Mucosa of stomach (tissue), 1 donor: ENCODE data around the gene MGARP.
"Not testable (repeated sequence)": the region's sequence is repeated elsewhere in the genome, so short reads cannot be mapped to it uniquely, and the experiment has no call there.

Experiments used
- H3K27me3 ChIP-seq: one replicate; pipeline ENCODE4 v1.7.0; 2013; ENCODE audit warnings: mild to moderate bottlenecking, low read length; ENCODE audit not compliant: control insufficient read depth, insufficient read depth
- H3K36me3 ChIP-seq: one replicate; pipeline ENCODE4 v1.7.0; 2013; ENCODE audit warnings: low read length; ENCODE audit not compliant: control insufficient read depth, insufficient read depth
- H3K4me1 ChIP-seq: one replicate; pipeline ENCODE4 v1.7.0; 2013; ENCODE audit warnings: mild to moderate bottlenecking, low read length; ENCODE audit not compliant: control insufficient read depth, insufficient read depth
- H3K4me3 ChIP-seq: one replicate; pipeline ENCODE4 v1.7.0; 2013; ENCODE audit warnings: low read length
- H3K9ac ChIP-seq: one replicate; pipeline ENCODE4 v1.7.0; 2013; ENCODE audit warnings: mild to moderate bottlenecking, low read length, moderate library complexity
- H3K9me3 ChIP-seq: one replicate; pipeline ENCODE4 v1.7.0; 2013; ENCODE audit warnings: mild to moderate bottlenecking, low read length, moderate library complexity; ENCODE audit not compliant: control insufficient read depth
- donor health status: Pancreatic carcinoma.

Gene MGARP

DNA sequence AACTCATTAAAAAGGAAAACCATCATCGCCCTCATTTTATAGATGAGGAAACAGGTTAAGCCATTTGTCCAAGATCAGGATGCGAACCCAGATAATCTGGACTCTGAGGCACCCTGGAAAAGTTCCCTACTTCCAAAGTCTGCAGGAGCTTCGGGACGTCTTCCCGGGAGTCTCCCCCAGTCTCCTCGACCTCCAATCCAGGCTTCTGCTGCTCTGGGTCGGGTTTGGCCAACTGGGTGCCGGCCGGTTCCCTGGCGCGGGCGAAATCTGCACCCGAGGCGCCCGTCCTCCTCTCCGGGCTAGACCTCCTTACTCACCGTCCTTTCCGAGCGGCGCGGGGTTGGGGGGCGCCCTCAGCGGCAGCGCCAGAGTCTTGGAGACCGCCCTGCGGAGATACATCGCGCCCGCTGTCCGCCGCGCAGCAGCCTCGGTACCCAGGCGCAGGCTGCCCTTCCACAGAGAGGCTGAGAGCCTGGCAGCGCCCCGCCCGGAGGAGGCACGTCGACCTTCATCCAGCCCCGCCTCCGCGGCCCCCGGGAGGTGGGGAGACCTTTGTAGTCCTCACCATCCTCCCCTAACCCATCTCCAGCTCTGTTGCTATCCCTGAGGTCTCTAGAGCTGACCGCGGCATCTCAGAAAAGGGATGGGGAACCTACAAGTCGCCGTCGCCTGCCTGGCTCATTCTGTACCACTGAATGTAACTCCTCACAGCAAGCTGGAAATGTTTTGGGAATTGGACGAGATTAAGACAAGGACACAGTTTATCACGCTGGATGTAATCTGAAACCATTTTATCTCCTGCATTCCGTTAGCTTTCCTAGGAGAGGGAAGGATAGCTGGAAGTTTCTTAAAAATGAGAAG lies at the start of gene MGARP:
MGARP (minus strand) TSS at position 466 of the 861 bp plus-strand sequence; CDS start at position 399, 67 bp downstream.
- Histone ChIP-seq H3K36me3 (no peaks in the 10 kb centered on the region), H3K4me3 (no peak within 1 kb of the TSS), H3K9me3 (no peaks in the 10 kb centered on the region), H3K9ac (no peak within 1 kb of the TSS), H3K27me3 (peaks cover 26% of the 10 kb centered on the region), H3K4me1 (peaks cover 8% of the 10 kb centered on the region)

DNA sequence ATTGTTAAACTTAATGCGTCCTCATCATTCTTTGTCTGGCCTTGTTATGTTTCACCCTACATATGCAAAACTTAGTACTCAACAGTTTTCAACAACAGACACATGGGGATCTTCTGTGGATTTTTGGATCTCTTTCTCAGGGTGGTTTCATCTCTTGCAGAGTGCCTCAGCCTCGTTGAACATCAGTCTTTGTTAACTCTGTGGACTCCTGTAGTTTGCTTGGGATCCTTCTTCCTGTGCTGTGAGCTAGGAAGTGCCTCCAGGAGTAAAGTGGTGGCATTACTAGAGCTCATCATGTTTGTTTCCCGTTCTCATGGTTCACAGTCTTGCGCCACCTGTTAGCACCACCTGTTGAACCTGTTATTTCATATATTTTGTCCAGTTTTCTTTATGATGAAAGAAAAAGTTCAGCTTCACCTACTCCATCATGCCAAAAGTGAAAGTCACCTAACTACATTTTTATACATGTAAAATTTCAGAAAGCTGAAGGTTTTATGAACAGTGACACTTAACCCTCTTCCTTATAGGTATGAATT lies 49.7 kb upstream of the MGARP start:
- Histone ChIP-seq H3K9me3 (no peaks in the 10 kb centered on the region), H3K4me1 (no peaks in the 10 kb centered on the region), H3K9ac (no peak overlapping the region)

DNA sequence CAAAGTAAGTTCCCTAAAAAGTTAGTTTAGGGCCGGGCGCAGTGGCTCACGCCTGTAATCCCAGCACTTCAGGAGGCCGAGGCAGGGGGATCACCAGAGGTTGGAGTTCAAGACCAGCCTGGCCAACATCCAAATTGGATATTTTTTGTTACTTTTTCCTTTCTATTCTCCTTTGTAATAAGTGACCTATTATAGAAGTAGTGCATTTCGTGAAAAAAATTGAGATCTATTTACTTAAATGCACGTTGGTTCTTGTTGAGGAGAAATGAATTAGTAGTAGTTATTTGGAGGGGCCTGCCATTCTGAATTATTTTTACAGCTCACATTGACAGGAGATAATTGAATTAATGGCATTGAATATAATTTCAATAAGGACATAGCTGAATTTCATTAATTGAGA lies 44.6 kb upstream of the MGARP start:
- Histone ChIP-seq H3K27me3 (no peaks in the 10 kb centered on the region), H3K9me3 (no peaks in the 10 kb centered on the region), H3K4me1 (no peaks in the 10 kb centered on the region), H3K36me3 (no peaks in the 10 kb centered on the region), H3K4me3 (no peak overlapping the region), H3K9ac (no peak overlapping the region)

More for the DNA sequence above, 49.7 kb upstream of the MGARP start:
- Histone ChIP-seq H3K27me3 (no peaks in the 10 kb centered on the region), H3K36me3 (no peaks in the 10 kb centered on the region), H3K4me3 (no peak overlapping the region)

DNA sequence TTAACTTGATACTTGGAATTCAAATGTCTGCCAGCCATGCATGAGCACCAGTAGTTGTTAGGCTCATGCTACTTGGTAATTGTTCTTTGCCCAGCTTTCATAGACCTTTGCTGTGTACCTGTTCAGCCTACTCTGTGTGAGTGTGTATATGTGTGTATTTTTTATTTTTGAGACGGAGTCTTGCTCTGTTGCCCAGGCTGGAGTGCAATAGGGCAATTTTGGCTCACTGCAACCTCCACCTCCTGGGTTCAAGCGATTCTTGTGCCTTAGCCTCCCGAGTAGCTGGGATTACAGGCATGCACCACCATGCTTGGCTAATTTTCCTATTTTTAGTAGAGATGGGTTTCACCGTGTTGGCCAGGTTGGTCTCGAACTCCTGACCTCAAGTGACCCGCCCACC lies 42.5 kb upstream of the MGARP start:
- not testable (repeated sequence) for H3K27me3 ChIP-seq, H3K36me3 ChIP-seq, H3K4me3 ChIP-seq, H3K4me1 ChIP-seq, H3K9me3 ChIP-seq, H3K9ac ChIP-seq

DNA sequence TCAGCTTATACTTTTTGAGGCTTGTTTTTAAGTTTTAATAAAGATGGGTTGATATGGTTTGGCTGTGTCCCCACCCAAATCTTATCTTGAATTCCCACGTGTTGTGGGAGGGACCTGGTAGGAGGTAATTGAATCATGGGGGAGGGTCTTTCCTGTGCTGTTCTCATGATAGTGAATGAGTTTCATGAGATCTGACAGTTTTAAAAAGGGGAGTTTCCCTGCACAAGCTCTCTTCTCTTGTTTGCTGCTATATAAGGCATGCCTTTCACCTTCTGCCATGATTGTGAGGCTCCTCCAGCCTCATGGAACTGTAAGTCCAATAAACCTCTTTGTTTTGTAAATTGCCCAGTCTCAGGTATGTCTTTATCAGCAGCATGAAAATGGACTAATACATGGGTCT lies 42.0 kb upstream of the MGARP start:
- H3K36me3 ChIP-seq, H3K9ac ChIP-seq, H3K4me3 ChIP-seq, H3K4me1 ChIP-seq, H3K9me3 ChIP-seq, H3K27me3 ChIP-seq: not testable (repeated sequence)

DNA sequence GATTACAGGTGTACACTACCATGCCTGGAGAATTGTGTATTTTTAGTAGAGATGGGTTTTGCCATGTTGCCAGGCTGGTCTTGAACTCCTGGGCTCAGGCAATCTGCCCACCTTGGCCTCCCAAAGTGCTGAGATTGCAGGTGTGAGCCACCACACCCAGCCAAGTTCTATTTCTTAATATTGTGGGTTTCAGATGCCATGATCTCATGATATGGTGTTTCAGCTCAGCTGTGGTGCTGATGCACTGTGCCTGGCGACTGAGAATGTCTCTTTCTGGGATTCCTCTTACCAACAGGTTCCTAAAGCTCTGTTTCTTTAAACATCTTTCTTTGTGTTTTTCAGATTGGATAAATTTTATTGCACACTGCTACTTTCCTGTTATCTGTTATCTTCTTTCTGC lies 39.5 kb upstream of the MGARP start:
- H3K4me1 ChIP-seq = no peaks in the 10 kb centered on the region
- H3K27me3 ChIP-seq = no peaks in the 10 kb centered on the region
- no peak overlapping the region for H3K9ac ChIP-seq
- H3K4me3 ChIP-seq = no peak overlapping the region
- H3K9me3 ChIP-seq = no peaks in the 10 kb centered on the region
- H3K36me3 ChIP-seq = no peaks in the 10 kb centered on the region

DNA sequence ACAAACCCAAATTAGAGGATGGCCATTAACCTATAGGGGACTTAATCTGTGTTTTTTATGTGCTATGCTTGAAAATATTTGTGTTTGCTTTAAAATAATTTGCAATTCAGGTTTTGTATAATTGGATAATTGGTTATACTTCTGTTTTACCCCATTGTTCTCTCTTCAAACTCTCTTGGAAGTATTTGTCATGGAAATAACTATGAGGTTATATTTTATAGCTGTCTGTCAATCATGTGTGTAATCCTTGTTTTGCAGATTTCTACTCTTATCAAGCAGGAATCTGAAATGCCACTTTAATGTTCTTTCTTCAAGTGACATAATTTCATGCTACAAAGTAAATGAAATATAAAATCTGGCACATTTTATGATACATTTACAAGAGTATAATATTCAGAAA lies 37.6 kb upstream of the MGARP start:
- H3K27me3 ChIP-seq = no peaks in the 10 kb centered on the region
- H3K9me3 ChIP-seq = no peaks in the 10 kb centered on the region
- H3K4me3 ChIP-seq = no peak overlapping the region
- H3K4me1 ChIP-seq = peaks cover 3% of the 10 kb centered on the region
- no peak overlapping the region for H3K9ac ChIP-seq
- H3K36me3 ChIP-seq = no peaks in the 10 kb centered on the region

DNA sequence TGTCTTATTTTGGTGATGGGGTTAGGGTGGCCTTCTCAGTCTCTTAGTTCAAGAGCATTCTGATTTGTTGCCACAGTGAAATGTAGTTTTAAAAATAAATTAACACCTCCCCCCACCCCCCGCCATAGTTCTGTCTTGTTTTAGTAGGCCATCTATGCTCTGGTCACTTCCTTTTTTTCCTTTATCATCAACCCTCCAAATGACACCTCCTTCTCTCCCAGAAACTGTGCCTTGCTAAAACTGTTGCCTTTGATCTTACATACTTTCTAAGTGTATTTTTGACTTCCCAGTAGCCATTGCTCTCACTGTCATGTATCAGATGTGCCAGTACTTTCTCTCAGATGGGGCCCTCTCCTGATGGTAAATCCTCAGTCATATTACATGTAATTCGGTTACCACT lies 36.7 kb upstream of the MGARP start:
- Histone ChIP-seq H3K36me3 (no peaks in the 10 kb centered on the region), H3K9ac (no peak overlapping the region), H3K9me3 (no peaks in the 10 kb centered on the region), H3K27me3 (no peaks in the 10 kb centered on the region), H3K4me1 (peaks cover 3% of the 10 kb centered on the region), H3K4me3 (no peak overlapping the region)

DNA sequence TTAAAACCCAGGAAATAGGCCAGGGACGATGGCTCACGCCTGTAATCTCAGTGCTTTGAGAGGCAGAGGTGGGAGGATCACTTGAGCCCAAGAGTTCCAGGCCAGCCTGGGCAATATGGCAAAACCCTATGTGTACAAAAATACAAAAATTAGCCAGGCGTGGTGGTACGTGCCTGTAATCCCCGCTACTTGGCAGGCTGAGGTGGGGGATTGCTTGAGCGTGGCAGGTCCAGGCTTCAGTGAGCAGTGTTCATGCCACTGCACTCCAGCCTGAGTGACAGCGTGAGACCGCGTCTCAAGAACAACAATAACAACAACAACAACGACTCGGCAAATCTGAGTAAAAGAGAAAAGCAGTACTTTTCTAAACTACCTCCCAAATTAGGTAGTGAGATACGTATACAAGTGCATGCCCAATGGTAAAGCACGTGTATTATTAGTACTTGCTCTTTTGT lies 35.2 kb upstream of the MGARP start:
- Histone ChIP-seq H3K36me3 (no peaks in the 10 kb centered on the region), H3K9me3 (no peaks in the 10 kb centered on the region), H3K4me3 (no peak overlapping the region), H3K4me1 (peaks cover 3% of the 10 kb centered on the region), H3K9ac (no peak overlapping the region), H3K27me3 (no peaks in the 10 kb centered on the region)

DNA sequence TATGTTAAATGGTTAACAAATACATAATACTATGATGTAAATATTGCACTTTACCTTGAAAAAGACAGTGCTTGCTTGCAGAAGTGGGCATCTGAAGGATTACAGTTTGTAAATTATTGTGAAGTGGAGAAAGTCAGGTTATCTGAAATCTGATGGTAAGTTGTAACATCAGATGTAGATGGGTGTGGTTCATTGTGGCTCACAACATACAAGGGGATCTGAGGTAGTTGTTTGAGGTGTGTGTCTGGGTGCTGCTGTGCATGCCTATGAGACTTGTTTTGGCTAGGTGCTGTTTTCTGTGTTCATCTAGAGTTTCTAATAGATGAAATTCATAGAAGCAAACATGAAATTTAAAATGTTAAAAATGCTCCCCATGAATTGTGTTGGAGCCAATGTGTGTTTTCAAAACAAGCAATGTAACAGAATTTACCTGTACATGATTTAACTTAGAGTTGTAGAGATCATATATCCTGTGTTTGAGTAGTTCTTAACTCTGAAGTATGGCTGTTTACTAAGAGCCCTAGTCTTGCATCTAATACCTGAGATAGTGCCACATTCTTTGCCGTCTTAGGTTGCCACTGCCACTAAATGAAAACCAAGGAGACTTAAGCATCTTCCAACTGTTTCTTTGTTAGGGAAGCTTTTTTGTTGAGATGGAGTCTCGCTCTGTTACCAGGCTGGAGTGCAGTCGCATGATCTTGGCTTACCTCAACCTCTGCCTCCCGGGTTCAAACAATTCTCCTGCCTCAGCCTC lies 34.2 kb upstream of the MGARP start:
- H3K4me3 ChIP-seq = no peak overlapping the region
- no peak overlapping the region for H3K9ac ChIP-seq
- H3K36me3 ChIP-seq = no peaks in the 10 kb centered on the region
- H3K4me1 ChIP-seq = peaks cover 3% of the 10 kb centered on the region
- no peaks in the 10 kb centered on the region for H3K9me3 ChIP-seq
- no peaks in the 10 kb centered on the region for H3K27me3 ChIP-seq

DNA sequence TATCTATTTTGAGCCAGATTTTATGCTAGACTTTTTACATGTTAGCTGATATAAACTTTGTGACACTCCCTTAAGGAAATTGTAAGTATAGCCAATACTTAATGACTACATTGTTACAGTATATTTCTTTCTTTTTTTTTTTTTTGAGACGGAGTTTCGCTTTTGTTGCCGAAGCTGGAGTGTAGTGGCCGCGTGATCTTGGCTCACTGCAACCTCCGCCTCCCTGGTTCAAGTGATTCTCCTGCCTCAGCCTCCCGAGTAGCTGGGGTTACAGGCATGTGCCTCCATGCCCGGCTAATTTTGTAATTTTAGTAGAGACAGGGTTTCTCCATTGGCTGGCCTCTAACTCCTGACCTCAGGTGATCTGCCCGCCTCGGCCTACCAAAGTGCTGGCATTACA lies 33.4 kb upstream of the MGARP start:
- not testable (repeated sequence) for H3K4me3 ChIP-seq, H3K9ac ChIP-seq, H3K27me3 ChIP-seq, H3K36me3 ChIP-seq, H3K9me3 ChIP-seq, H3K4me1 ChIP-seq
